BJ (cell line): ENCODE results near the gene ENOX1. TPM values are rescaled to one million over a fixed set of nuclear protein-coding genes. Genes with fewer than 3 reads are reported as not detected.
A peak's percentile ranks its signal among the peaks of the same experiment; 100 is the strongest.

Experiments
- CTCF ChIA-PET: fragments of 350-600 bp; formaldehyde crosslinking; extraction: SDS; loops from one replicate; lab custom pipeline; 2021; ENCODE audit warnings: antibody characterized with exemption, inconsistent platforms; lab: Yijun Ruan, JAX
- POLR2A ChIA-PET: fragments of 300-600 bp; sonication (Branson Sonifier 250); formaldehyde crosslinking; extraction: SDS; loops from one replicate; lab custom pipeline; 2021; ENCODE audit warnings: antibody characterized with exemption; lab: Charles Lee
- DNase-seq: peaks from one replicate; pipeline ENCODE4 v3.0.0-alpha.2; 2011; ENCODE audit warnings: low read depth
- H3K27me3 ChIP-seq: 2 replicates; pipeline ENCODE4 v1.6.0; 2011; ENCODE audit warnings: low read length; ENCODE audit not compliant: control insufficient read depth, insufficient read depth
- H3K36me3 ChIP-seq: 2 replicates; pipeline ENCODE4 v1.5.1; 2011; ENCODE audit warnings: low read length; ENCODE audit not compliant: control insufficient read depth, insufficient read depth
- H3K4me3 ChIP-seq: 2 replicates; pipeline ENCODE4 v1.5.1; 2011; ENCODE audit warnings: low read depth, mild to moderate bottlenecking, control low read depth, low read length
- polyA plus RNA-seq: library from polyadenylated mRNA; depleted of rRNA; stranded (reverse); fragments of >200 nt; gene quantifications from 2 replicates; pipeline ENCODE4 v1.2.3, GENCODE V29; 2011
- TF ChIP-seq, protein P1 (sequence below): IDR thresholded peaks from 2 replicates; pipeline ENCODE4 v1.5.1; 2011; ENCODE audit warnings: low read depth, mild to moderate bottlenecking, control low read depth, inconsistent platforms, low read length, moderate library complexity; ENCODE audit not compliant: insufficient read depth

The ENOX1 gene
- polyA plus RNA-seq, 1 experiment, result 2.1 TPM

DNA sequence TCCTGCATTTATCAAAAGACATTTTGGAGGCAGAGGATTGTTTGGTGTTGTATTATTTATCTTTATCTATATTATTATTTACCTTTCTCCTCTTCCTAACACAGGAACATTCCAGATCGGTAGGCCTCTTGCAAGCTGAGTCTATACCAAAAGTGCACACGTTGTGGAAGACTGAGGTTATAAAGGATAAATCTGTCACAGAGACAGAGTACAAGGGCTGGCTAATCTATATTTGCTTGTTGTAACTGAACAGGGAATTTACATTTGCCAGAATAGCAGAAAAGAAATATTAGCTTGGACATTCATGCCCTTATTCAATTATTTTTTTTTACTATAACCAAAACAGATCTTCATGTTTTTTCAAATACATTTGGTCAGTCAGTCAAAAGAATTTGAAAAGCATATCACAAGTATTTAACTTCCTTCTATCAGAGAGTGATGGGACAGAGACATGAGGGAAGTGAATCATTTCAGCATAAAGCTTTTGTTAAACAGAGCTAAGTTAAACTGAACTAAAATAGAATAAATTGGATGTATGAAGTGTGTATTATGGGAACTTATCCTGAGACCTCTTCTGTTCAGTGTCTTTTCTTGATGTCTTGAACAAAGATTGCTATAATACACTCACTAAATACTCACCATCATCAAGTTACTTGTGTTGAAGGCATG lies 410.8 kb downstream of the ENOX1 start:
- Histone ChIP-seq H3K27me3 (no peaks in the 10 kb centered on the region), H3K36me3 (no peaks in the 10 kb centered on the region), H3K4me3 (no peak overlapping the region)
- ChIA-PET CTCF (no interaction called here), POLR2A (no interaction called here)
- no peak for DNase-seq
- TF ChIP-seq, protein P1, sequence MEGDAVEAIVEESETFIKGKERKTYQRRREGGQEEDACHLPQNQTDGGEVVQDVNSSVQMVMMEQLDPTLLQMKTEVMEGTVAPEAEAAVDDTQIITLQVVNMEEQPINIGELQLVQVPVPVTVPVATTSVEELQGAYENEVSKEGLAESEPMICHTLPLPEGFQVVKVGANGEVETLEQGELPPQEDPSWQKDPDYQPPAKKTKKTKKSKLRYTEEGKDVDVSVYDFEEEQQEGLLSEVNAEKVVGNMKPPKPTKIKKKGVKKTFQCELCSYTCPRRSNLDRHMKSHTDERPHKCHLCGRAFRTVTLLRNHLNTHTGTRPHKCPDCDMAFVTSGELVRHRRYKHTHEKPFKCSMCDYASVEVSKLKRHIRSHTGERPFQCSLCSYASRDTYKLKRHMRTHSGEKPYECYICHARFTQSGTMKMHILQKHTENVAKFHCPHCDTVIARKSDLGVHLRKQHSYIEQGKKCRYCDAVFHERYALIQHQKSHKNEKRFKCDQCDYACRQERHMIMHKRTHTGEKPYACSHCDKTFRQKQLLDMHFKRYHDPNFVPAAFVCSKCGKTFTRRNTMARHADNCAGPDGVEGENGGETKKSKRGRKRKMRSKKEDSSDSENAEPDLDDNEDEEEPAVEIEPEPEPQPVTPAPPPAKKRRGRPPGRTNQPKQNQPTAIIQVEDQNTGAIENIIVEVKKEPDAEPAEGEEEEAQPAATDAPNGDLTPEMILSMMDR, result no peak

DNA sequence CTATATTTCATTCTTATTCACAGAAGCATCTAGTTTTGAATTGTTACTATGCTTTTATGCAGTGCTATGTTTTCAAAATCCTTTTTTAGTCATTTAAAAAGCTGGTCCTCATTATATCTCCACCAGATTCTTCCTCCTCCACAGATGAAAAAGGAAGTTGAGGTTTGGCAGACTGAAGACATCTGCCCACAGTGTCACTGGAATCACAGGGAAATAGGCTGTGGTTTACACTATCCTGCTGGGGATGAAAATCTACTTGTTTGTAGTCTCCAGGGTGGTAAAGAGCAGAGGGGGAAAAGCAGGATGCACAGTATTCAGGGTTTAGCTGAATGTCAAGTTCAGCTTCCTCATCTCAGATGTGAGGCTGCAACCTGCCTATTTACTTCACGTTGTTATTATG lies 412.2 kb downstream of the ENOX1 start:
- DNase-seq, result peak; percentile 30
- H3K36me3 ChIP-seq, result no peaks in the 10 kb centered on the region
- no peaks in the 10 kb centered on the region for H3K27me3 ChIP-seq
- ChIA-PET POLR2A (no interaction called here), CTCF (interaction anchor here (0.6 kb wide), 1 partner anchor 111 kb away, joined by 3 read pairs; no protein-coding TSS in a partner anchor)
- no peak overlapping the region for H3K4me3 ChIP-seq
- TF ChIP-seq, protein P1, result no peak

DNA sequence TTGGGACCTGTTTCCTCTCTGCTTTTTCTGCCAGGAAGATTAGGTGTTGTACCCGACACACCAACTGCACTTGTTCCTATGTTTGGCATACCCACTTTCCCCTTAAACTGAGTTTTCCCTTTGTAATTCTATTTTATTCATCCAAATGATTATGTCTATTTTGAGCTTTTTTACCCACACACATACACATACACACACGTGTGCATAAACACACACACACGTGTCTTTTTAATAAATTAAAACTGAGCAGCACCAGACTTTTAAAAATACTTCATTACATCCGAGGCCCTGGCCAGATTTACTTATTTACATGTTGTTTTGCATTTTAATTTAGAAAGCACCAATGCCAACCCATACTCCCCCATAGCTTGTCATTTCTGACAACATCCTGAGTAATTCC lies 413.4 kb downstream of the ENOX1 start:
- ChIA-PET CTCF (interaction anchor here (1.2 kb wide), 1 partner anchor 9 kb away, joined by 3 read pairs; no protein-coding TSS in a partner anchor), POLR2A (no interaction called here)
- Histone ChIP-seq H3K4me3 (no peak overlapping the region), H3K36me3 (no peaks in the 10 kb centered on the region), H3K27me3 (no peaks in the 10 kb centered on the region)
- TF ChIP-seq, protein P1, result no peak
- no peak for DNase-seq

DNA sequence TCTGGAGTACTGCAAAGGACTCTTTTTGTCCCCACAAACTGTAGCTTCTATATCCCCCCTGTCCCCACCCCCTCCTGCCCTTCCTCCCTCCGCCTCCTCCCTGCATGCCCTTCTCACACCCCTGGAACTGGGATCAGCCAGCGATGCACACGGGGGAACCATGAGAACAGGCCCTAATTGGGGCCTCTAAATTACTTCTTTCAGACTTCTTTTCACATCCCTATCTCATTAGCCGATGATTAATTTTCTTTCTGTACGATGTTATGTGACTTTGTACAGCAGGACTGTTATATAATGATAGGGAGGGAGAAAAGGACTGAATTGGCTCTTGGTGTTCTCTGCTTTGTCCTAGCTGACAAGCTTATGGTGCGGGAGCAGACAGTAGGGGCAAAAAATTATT lies 415.9 kb downstream of the ENOX1 start:
- POLR2A ChIA-PET, result no interaction called here
- no peak overlapping the region for H3K4me3 ChIP-seq
- H3K36me3 ChIP-seq, result no peaks in the 10 kb centered on the region
- no peak for DNase-seq
- TF ChIP-seq, protein P1, result no peak
- no peaks in the 10 kb centered on the region for H3K27me3 ChIP-seq
- CTCF ChIA-PET, result no interaction called here

DNA sequence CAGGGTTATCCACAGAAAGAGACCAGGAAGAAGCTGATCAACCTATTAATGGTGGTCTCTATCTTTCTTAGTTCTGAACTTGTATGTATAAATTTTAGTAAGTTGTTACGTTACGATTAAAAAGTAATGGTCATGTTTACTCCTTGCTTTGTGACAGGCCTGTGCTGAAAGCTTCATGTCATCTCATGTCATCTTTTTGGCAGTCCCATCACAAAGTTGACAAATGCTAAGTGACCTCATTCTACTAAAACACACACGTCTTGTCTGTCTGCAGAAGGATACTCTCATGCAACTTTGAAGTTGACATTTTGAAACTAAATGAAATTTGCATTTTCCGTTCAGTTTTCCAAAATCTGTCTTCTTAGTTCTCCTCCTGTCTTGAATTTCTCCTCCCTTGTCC lies 417.5 kb downstream of the ENOX1 start:
- Histone ChIP-seq H3K4me3 (no peak overlapping the region), H3K36me3 (no peaks in the 10 kb centered on the region), H3K27me3 (no peaks in the 10 kb centered on the region)
- DNase-seq, result no peak
- CTCF ChIA-PET, result no interaction called here
- TF ChIP-seq, protein P1, result no peak
- POLR2A ChIA-PET, result no interaction called here
